Stimulated activated CD8-positive, alpha-beta memory T cell treated with anti-CD3 and anti-CD28 coated beads, Interleukin-12 subunit alpha, Interleukin-12 subunit beta, amount 100 ng/mL, for 1 hour (primary cell): ENCODE data around the gene WDR87.
"Not testable (repeated sequence)": the region's sequence is repeated elsewhere in the genome, so short reads cannot be mapped to it uniquely, and the experiment has no call there.

Source experiments
- DNase-seq: peaks from one replicate; pipeline ENCODE4 v3.0.0-alpha.2; 2020; ENCODE audit warnings: low read depth

WDR87 gene

DNA sequence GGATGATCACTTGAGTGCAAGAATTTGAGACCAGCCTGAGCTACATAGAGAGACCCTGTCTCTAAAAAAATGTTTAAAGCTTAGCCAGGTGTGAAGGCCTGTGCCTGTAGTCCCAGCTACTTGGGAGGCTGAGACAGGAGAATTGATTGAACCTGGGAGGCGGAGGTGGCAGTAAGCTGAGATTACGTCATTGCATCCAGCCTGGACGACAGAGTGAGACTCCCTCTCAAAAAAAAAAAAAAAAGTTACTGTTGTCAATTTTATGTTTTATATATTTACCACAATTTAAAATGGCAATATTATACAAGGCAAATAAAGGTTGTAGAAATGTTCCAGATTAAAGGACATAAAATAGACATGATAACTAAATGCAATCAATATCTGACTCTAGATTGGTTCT is 29.2 kb downstream of the WDR87 start:
- DNase-seq, result no peak

DNA sequence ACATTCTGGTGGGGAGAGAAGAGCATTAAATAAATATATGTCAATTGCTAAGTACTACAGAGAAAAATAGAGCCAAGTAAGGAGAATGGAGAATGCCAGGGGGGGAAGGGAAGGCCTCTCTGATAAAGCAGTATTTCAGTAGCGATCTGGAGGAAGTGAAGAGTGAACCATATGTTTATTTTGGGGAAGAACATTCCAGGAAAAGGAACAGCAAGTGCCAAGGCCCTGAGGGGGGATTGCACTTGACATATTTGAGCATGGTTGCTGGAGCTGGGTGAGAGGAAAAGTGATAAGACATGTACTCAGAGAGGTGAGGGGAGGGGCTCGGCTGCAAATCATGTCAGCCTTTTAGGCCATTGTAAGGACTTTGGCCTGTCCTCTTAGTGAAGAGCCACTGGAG is 30.4 kb downstream of the WDR87 start:
- DNase-seq, result no peak

DNA sequence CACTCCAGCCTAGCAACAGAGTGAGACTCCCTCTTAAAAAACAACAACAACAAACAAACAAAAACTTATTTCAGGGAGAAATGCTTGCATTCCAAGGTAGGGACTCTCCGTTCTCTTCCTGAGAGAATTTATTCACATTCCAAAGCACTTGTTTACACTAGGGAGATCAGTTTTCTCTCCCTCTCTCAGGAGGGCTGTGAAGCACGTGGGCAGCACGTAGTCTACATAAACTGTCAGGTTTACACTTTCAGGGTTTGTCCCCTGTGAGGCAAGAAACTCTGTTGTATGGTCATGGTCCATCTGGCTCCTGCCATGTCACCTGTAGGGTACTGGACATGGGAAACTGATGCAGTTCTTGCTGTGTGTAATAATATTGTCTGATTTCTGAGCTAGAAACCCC is 31.6 kb downstream of the WDR87 start:
- DNase-seq, result no peak

DNA sequence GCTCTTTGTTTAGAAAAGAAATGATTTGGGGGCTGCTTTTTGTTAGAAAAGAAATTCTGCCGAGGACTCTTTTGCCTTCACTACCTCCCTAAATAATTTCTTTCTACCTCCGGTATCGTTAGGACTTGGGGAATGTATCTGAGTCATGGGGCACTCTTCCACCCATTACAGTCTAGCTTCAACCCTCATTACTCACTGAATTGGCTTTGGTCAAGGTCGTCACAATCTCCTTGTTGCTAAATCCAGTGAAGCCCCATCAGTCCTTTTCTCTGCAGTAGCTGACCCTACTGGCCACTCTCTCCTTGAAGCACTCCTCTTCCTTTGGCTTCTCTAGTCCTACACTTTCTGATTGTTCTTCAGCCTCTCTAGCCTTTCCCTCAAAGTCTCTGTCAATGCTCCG is 34.0 kb downstream of the WDR87 start:
- no peak for DNase-seq

DNA sequence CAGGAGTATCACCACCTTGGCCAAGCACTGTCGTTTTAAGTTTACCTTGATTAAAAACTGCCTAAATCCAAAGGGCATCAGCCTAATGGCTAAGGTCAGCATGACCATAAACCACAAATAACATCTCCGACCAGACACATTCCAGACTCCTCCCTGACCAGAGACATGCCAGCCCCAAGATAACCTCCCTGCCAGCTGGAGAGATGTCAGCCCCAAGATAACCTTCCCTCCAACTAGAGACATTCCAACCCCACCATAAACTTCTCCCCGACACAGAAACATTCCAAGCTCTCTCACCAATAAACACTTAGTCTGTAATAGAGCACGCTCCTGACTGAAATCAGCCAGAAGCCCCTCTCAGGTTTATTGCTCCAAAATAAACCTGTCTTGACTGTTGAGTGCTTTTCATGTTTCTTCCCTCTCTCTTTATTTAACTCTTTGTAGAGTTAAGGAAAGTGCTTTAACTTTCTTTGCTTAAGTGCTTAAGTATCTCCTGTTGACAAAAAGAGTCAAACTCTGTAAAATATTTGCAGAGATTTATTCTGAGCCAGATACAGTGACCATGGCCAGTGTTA is 36.5 kb downstream of the WDR87 start:
- no peak for DNase-seq

DNA sequence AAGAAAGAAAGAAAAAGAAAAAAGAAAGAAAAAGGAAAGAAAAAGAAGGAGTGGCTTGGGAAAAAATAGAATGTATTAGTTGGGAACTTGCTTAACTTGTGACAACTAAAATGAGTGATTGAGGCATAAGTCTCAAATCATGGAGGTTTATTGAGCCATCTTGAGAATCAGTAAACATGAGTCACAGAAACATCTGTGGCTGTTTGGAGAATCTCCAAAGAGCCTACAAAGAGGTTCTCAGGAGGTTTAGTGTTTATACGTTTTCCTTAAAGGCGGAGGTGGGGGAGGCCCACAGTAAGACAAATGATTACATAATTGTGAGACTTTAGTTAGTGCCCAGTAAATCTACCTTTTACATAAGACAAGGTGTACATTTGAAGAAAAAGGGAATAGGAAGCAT is 38.6 kb downstream of the WDR87 start:
- no peak for DNase-seq

DNA sequence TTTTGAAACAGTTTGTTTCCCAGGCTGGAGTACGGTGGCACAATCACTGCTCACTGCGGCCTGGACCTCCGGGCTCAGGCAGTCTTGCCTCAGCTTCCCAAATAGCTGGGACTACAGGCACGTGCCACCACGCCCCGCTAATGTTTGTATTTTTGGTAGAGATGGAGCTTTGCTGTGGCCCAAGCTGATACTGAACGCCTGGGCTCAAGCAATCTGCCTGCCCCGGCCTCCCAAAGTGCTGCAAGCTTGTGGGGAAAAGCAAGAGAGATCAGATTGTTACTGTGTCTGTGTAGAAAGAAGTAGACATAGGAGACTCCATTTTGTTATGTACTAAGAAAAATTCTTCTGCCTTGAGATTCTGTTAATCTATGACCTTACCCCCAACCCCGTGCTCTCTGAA is 40.5 kb downstream of the WDR87 start:
- DNase-seq, result not testable (repeated sequence)

DNA sequence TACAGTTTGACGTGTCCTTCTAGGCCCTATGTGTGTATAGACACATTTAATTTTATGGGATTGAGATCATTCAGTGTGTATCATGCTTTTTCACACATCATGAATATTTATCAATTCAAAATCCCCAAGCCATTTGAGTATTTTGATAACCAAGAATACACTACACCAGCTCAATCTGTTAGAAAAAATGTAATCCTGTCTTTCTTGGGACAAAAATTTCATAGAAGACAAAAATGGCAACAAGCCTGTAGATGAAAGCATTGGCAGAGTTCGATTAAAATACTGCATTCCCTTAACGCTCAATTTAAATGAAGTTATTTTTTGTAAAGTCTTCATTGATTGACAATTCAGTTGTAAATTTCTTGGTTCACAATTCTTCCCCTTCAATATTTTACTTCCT is 41.9 kb downstream of the WDR87 start:
- no peak for DNase-seq

DNA sequence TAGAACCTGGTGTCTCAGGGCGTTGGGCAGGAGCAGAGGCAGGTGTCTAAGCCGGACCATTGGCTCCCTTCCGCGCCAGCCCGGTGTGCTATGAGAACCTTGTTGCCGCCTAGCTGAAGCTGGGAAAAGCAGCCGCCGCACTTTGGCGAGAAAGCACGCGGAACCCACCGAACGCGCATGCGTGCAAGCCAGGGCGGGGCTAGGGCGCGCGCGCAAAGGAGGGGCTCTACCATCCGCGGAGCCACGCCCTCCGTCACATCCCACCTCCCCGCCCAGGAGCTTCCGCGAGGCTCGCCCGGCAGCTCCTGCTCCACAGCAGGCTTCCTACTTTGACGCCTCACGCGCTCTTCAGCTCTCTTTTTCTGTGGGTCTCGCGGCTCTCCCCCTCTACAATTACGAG is 51.3 kb downstream of the WDR87 start:
- no peak for DNase-seq

DNA sequence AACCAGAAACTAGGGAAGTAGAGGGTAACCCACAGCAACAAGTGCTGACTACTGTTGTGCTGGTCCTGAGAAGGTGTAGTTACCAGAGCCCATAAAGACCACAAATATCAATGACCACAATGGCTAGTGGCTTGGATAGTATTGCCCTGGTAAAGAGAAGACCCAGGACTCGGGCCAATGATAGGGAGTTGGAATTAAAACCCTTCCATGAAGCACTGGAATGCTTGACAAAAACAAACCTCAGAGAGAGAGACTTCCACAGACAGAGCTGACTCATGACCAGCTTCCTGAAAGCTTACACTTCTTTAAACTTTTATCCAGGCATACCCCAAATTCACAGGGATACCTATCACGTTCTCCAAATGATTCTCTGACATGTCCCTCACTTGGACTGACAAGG is 60.5 kb downstream of the WDR87 start:
- DNase-seq, result no peak
